Karpas-422 (cell line): ENCODE data around the gene P2RY11. TPM values are rescaled to one million over a fixed set of nuclear protein-coding genes. Genes with fewer than 3 reads are reported as not detected.

Experiments
- DNase-seq: peaks from one replicate; pipeline ENCODE4 v3.0.0-alpha.2; 2015
- H2AFZ ChIP-seq: fragments of 200-600 bp; sonication (generic); 2 replicates; pipeline ENCODE4 v1.6.1; 2014; ENCODE audit warnings: antibody characterized with exemption, low read length, mixed read lengths
- H3K27ac ChIP-seq: fragments of 200-600 bp; sonication (generic); 2 replicates; pipeline ENCODE4 v1.5.1; 2014; ENCODE audit warnings: mild to moderate bottlenecking, low read length, moderate library complexity
- H3K27me3 ChIP-seq: fragments of 200-600 bp; sonication (generic); 2 replicates; pipeline ENCODE4 v1.6.1; 2014; ENCODE audit warnings: low read length, mixed read lengths
- H3K36me3 ChIP-seq: fragments of 200-600 bp; sonication (generic); 2 replicates; pipeline ENCODE4 v1.6.1; 2014; ENCODE audit warnings: low read length, mixed read lengths; ENCODE audit not compliant: insufficient read depth
- H3K4me1 ChIP-seq: fragments of 200-600 bp; sonication (generic); 2 replicates; pipeline ENCODE4 v1.6.1; 2014; ENCODE audit warnings: mild to moderate bottlenecking, low read length, mixed read lengths
- H3K4me2 ChIP-seq: fragments of 200-600 bp; sonication (generic); 2 replicates; pipeline ENCODE4 v1.6.1; 2014; ENCODE audit warnings: low read length, low read depth, mild to moderate bottlenecking; ENCODE audit not compliant: poor library complexity, severe bottlenecking
- H3K4me3 ChIP-seq: fragments of 200-600 bp; sonication (generic); 2 replicates; pipeline ENCODE4 v1.5.1; 2014; ENCODE audit warnings: mild to moderate bottlenecking, antibody characterized with exemption, low read length, mixed read lengths
- H3K79me2 ChIP-seq: fragments of 200-600 bp; sonication (generic); 2 replicates; pipeline ENCODE4 v1.6.1; 2014; ENCODE audit warnings: mild to moderate bottlenecking, low read length, mixed read lengths
- H3K9ac ChIP-seq: fragments of 200-600 bp; sonication (generic); 2 replicates; pipeline ENCODE4 v1.6.0; 2014; ENCODE audit warnings: low read length
- H3K9me2 ChIP-seq: fragments of 200-600 bp; sonication (generic), shearing (Covaris generic); replicated peaks from 2 replicates; pipeline ENCODE4 v1.6.0; 2014; ENCODE audit warnings: mild to moderate bottlenecking, low read length, moderate library complexity; ENCODE audit not compliant: insufficient read depth
- H3K9me3 ChIP-seq: fragments of 300-700, 200-600 bp; sonication (generic); 2 replicates; pipeline ENCODE4 v1.6.1; 2014; ENCODE audit warnings: low read length, mixed read lengths
- H4K20me1 ChIP-seq: fragments of 200-600 bp; sonication (generic); 2 replicates; pipeline ENCODE4 v1.6.1; 2014; ENCODE audit warnings: mild to moderate bottlenecking, antibody characterized with exemption, low read length, low read depth; ENCODE audit not compliant: insufficient read depth
- total RNA-seq: library from RNA; depleted of rRNA; stranded (reverse); fragments of >200 nt; shearing (Covaris generic); gene quantifications from 2 replicates; pipeline ENCODE4 v1.2.3, GENCODE V29; 2014; ENCODE audit warnings: low replicate concordance

Gene P2RY11
- total RNA-seq, 1 experiment from 2014 or later = 1.7 TPM

- H3K9ac ChIP-seq = no peak overlapping the region
- H3K9me2 ChIP-seq = no peaks in the 10 kb centered on the region
- no peaks in the 10 kb centered on the region for H3K4me1 ChIP-seq
- no peak overlapping the region for H3K27ac ChIP-seq
- no peaks in the 10 kb centered on the region for H3K27me3 ChIP-seq
- peaks cover 33% of the 10 kb centered on the region for H3K36me3 ChIP-seq
- H3K9me3 ChIP-seq = no peaks in the 10 kb centered on the region
- H3K4me3 ChIP-seq = no peak overlapping the region
- H4K20me1 ChIP-seq = no peaks in the 10 kb centered on the region
- H2AFZ ChIP-seq = no peak overlapping the region
- DNase-seq = no peak
- no peak overlapping the region for H3K4me2 ChIP-seq
- H3K79me2 ChIP-seq = no peaks in the 10 kb centered on the region
These were observed 25.4 kb downstream of the P2RY11 start for GRCh38 chr19:10136936-10137335.

DNA sequence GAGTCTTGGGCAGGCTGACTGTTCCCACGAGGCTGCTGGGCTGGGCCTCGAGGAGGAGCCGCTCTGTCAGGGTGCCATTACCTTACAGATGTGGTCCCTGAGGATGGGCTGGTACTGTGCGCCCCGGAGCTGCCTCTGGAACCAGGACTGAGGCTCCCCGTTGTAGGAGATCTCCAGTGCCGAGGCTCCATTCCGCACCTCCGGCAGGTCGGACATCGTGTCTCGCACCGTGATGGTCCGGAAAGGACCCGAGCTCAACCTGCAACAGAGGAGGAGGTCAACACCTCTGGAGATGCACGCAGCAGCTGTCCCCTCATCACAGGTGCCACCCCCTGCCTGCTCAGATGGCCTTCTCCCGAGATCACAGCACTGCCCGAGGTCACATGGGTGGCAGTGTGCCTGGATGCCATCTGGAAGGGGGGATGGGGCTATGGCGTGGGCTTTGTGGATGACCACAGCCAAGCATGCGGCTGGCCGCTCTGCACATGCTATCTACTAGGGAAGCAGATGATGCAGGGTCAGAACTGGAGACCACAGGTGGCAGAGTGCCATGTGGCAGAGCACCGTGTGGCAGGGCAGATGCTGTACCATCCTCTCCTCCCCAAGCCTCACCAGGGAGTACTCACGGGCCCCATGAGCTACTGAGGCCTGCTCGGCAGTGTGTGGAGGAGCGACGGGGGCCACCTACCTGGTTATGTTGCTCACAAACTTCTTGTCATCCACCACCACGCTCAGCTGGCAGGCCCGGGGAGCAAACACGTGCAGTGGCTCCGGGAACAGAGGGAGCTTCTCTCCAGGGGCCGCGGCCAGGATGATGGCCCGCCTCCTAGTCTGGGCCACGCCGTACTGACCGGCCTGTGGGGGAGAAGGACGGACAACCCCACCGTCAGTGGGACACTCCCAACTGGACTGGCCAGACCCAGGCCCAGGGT lies 26.5 kb downstream of the P2RY11 start:
- Histone ChIP-seq H4K20me1 (no peaks in the 10 kb centered on the region), H3K27me3 (no peaks in the 10 kb centered on the region), H3K79me2 (no peaks in the 10 kb centered on the region), H3K36me3 (peaks cover 36% of the 10 kb centered on the region), H3K4me2 (no peak overlapping the region), H2AFZ (no peak overlapping the region), H3K9me2 (no peaks in the 10 kb centered on the region), H3K4me3 (no peak overlapping the region), H3K27ac (no peak overlapping the region), H3K9me3 (no peaks in the 10 kb centered on the region), H3K9ac (no peak overlapping the region), H3K4me1 (no peaks in the 10 kb centered on the region)
- no peak for DNase-seq

DNA sequence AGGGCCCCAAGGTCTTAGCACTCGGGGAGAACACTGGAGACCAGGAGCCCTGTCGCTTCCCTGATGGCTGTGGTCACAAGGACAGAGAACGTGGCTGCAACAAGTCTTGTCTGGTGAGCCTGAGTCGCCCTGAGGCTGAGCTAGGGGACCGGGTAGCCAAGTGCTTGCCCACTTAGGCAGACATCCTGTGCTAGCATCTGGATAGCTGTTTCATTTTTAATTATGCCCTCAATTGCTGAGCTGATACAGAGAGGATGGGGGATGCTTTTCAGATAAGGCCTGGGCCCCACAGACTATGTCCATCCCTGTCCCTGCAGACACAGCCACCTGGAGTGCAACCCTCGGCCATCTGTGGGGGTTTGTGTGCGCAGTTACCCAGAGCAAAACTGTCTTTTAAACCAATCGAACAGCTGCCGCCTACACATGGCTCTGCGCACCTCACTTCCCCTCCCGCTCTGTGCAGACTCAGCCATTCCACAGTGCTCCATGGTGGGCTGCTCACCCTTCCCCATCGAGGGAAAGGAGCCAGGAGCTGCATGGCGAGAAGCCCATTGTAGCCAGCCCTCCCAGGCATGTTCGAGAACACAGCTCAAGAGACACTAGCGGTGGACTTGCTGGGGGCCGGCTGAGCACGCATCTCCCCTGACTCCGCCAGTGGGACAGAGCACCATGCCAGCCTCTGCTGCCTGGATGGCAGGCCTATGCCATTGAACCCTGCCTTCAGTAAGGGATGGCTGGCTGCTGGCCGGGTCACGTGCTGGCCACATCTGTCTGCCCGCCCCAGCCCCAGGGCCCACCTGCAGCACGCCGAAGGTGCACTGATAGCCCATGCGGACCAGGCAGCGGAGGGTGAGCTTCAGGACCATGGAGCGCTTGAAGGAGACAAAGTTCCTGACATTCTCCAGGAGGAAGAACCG lies 27.6 kb downstream of the P2RY11 start:
- Histone ChIP-seq H3K9ac (no peak overlapping the region), H3K27ac (no peak overlapping the region), H3K4me3 (no peak overlapping the region), H4K20me1 (no peaks in the 10 kb centered on the region; the same call in 1 of the 2 replicates), H3K36me3 (peaks cover 40% of the 10 kb centered on the region), H3K4me2 (no peak overlapping the region), H2AFZ (no peak overlapping the region), H3K27me3 (no peaks in the 10 kb centered on the region), H3K9me3 (no peaks in the 10 kb centered on the region), H3K79me2 (no peaks in the 10 kb centered on the region), H3K9me2 (no peaks in the 10 kb centered on the region), H3K4me1 (no peaks in the 10 kb centered on the region)
- DNase-seq = no peak

DNA sequence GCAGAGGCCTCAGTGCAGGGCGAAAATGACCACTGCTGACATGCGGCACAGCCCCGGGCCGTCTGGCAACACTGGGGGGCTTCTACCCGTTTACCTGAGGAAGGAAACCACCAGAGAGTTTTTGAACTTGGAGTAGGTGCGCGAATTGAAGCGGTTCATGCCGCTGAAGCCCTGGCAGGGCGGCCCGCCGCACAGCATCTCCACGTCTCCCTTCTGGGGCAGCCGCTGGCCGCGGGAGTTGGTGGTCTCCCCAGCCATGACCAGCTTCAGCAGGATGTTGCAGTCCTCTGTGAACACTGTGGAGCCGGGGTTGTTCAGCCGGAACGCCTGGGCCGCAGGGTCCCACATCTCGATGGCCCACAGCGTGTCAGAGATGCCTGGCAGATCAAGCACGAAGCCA lies 28.5 kb downstream of the P2RY11 start:
- Histone ChIP-seq H2AFZ (no peak overlapping the region), H3K4me3 (no peak overlapping the region), H3K79me2 (no peaks in the 10 kb centered on the region), H3K36me3 (peaks cover 43% of the 10 kb centered on the region), H3K9ac (no peak overlapping the region), H3K4me2 (no peak overlapping the region), H3K9me3 (no peaks in the 10 kb centered on the region), H3K9me2 (no peaks in the 10 kb centered on the region), H3K27me3 (no peaks in the 10 kb centered on the region), H3K4me1 (no peaks in the 10 kb centered on the region), H4K20me1 (no peaks in the 10 kb centered on the region; the same call in 1 of the 2 replicates), H3K27ac (no peak overlapping the region)
- DNase-seq = no peak

GRCh38 chr19:10141479-10141878 lies 30.0 kb downstream of the P2RY11 start:
- Histone ChIP-seq H3K9ac (no peak overlapping the region), H3K4me2 (no peak overlapping the region), H3K9me2 (no peaks in the 10 kb centered on the region), H3K9me3 (no peaks in the 10 kb centered on the region), H3K27me3 (no peaks in the 10 kb centered on the region), H3K36me3 (peaks cover 49% of the 10 kb centered on the region), H3K79me2 (no peaks in the 10 kb centered on the region), H3K4me3 (no peak overlapping the region), H3K4me1 (no peaks in the 10 kb centered on the region), H3K27ac (no peak overlapping the region), H2AFZ (no peak overlapping the region), H4K20me1 (no peaks in the 10 kb centered on the region; the same call in 1 of the 2 replicates)
- no peak for DNase-seq

GRCh38 chr19:10141973-10142372 lies 30.5 kb downstream of the P2RY11 start:
- Histone ChIP-seq H3K4me1 (no peaks in the 10 kb centered on the region), H3K9me2 (no peaks in the 10 kb centered on the region), H3K9ac (no peak overlapping the region), H3K27ac (no peak overlapping the region), H2AFZ (no peak overlapping the region), H3K79me2 (no peaks in the 10 kb centered on the region), H3K9me3 (no peaks in the 10 kb centered on the region), H3K4me3 (no peak overlapping the region), H3K4me2 (no peak overlapping the region), H3K27me3 (no peaks in the 10 kb centered on the region), H3K36me3 (peaks cover 53% of the 10 kb centered on the region), H4K20me1 (no peaks in the 10 kb centered on the region; the same call in 1 of the 2 replicates)
- DNase-seq = no peak

GRCh38 chr19:10142701-10143375 lies 31.3 kb downstream of the P2RY11 start:
- Histone ChIP-seq H3K4me3 (no peak overlapping the region), H3K4me1 (no peaks in the 10 kb centered on the region)

More at GRCh38 chr19:10142701-10143375, 31.3 kb downstream of the P2RY11 start:
- Histone ChIP-seq H3K9me2 (no peaks in the 10 kb centered on the region), H3K27me3 (no peaks in the 10 kb centered on the region), H4K20me1 (no peaks in the 10 kb centered on the region; the same call in 1 of the 2 replicates), H3K27ac (no peak overlapping the region), H2AFZ (no peak overlapping the region), H3K9me3 (no peaks in the 10 kb centered on the region), H3K36me3 (peaks cover 53% of the 10 kb centered on the region), H3K79me2 (no peaks in the 10 kb centered on the region), H3K4me2 (no peak overlapping the region), H3K9ac (no peak overlapping the region)
- DNase-seq = no peak
